GM18499 (cell line): ENCODE measurements around the gene CYB561D2.

ENCODE experiments used
- ATAC-seq: cut with Tn5 transposase; IDR thresholded peaks from one replicate; pipeline ENCODE4 v1.9.1; 2021; ENCODE audit warnings: moderate number of reproducible peaks; ENCODE audit not compliant: insufficient read depth, unreplicated experiment

CYB561D2 gene

GRCh38 chr3:50358911-50359759 is 8.5 kb downstream of the CYB561D2 start, which contains the start of gene TMEM115:
Gene TMEM115, minus strand, starts transcription at chr3:50359521. Its CDS starts 458 bp downstream, at chr3:50359063.
- ATAC-seq = peak; percentile 86

GRCh38 chr3:50359760-50360110 is 9.1 kb downstream of the CYB561D2 start:
- no peak for ATAC-seq

DNA sequence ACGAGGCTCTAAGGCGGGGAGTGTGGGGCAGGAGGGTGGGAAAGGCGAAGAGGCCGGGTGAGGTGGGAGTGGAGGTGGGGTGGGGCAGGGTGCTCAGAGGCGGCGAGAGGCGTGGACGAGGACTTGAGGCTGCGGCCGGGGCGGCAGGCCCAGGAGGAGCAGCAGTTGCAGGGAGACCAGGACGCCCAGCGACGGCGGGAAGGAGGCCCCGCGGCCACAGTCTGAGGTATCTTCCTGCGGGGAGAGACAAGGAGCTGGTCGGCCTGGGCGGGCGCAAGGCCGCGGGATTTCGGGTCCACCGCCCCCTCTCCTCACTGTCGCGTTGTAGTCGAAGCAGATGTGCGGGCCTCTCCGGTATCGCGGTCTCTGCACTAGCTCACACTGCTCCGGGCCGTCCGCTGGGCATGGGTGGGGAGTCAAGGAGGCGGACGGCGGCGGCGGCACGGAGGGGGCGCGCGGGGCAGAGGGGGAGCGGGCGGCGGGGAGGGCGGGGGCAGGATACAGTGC is 14.0 kb downstream of the CYB561D2 start:
- ATAC-seq = no peak

- ATAC-seq = no peak
These were observed 14.6 kb downstream of the CYB561D2 start for GRCh38 chr3:50365080-50365841.

GRCh38 chr3:50365842-50366220 is 15.2 kb downstream of the CYB561D2 start:
- no peak for ATAC-seq

- ATAC-seq = no peak
These were observed 18.5 kb downstream of the CYB561D2 start for GRCh38 chr3:50369012-50369670.

- ATAC-seq = no peak
These were observed 19.9 kb downstream of the CYB561D2 start for GRCh38 chr3:50370594-50370993.

DNA sequence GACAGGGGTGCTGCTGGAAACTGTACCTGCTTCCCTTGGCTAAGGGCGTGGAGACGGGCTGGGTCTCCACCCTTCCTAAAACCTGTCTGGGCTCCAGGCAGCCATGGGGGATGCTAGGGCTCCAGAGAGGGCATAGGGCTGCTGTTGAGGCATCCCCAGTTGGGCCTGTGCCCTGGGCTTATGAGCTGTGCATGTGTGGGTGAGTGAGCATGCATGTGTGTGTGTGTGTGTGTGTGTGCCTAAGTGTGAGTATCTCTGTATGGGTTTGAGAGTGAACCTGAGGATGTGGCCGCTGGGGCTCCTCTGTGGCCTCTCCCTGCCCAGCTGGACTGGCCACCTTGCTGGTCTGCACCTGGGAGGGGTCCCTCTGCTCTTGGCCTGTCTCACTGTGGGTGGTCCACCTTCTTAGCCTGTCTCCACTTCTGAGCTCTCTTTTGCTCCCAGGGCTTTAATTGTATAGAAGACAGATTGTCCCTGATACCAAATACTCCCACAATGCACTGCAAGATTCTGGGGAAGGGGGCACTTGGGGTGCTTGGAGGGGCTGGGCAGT is 20.5 kb downstream of the CYB561D2 start:
- ATAC-seq = no peak

DNA sequence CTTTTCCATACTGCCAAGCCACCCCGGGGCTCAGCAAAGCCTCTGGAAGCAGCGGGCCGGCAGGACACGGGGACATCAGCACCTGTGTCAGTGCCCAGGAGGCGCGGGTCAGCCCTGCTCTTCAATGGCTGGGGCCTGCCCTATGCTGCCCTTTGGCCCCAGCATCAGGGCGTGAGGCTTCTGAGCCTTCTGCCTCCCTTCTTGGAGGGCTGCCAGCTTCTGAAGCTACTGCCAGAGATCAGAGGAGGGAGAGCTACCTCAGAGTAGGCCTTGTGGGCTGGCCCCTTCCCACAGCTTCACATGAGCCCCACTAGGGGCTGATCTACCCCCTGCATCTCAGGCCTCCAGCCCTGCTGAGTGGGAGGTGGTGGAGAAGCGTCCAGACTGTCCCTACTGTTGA is 21.7 kb downstream of the CYB561D2 start:
- no peak for ATAC-seq

DNA sequence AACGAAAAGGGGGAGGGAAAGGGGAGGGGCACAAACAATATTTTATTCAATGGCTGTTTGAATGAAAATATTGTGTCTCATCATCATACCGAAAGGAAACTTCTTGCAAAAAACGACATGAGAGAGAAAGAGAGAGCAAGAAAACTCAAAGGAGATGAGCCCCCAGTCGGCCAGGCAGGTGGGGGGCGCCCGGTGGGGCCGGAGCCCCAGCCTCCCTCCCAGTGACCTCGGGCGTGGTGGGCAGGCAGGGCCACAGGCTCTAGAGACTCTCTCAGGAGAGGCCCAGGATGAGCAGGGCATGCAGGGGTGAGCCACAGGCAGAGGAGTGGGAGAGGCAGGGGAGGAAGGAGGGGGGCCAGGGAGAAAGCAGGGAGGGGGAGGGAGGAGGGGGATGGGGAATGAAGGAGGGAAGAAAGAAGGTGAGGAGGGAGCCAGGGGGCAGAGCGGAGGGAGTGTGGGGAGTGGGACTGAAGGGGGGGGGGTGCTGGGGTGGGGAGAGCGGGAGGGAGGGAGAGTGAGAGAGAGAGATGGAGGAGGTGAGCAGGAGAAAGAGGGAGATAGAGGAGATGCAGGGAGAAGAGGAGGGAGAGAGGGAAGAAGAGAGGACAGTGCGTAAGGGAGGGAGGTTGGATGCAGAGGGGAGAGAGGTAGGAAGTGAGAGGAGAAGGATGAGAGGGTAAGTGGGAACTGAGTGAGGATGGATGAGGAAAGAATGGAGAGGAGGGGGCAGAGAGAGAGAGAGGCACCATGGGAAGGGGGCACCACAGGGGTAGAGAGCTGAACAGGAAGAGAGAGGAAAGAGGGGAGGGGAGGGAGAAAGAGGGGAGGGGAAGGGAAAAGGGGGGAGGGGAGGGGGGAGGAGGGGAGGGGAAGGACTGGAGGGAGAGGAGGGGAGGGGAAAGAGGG is 22.7 kb downstream of the CYB561D2 start:
- no peak for ATAC-seq

- no peak for ATAC-seq
These were observed 23.9 kb downstream of the CYB561D2 start for GRCh38 chr3:50374363-50375257.

- ATAC-seq = no peak
These were observed 24.7 kb downstream of the CYB561D2 start for GRCh38 chr3:50375258-50375931.

DNA sequence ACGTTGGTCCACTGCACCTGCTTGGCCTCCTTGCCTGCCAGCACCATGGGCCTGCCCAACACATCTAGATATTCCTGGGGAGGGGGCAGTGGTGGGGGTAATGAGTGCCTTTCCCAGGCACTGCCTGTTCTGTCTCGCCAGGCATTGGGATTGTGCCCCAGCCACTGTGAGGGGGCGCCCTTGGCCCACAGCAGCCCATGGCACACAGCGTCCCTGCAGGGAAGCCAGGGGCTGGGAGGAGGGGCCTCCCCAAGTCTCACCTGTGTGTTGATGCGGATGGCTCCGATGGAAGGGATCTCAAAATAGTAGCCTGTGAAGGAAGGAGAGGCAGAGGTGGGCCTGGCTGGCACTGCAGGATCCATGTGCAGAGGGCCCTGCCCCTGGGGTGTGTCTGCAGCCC is 27.4 kb downstream of the CYB561D2 start:
- ATAC-seq = no peak

DNA sequence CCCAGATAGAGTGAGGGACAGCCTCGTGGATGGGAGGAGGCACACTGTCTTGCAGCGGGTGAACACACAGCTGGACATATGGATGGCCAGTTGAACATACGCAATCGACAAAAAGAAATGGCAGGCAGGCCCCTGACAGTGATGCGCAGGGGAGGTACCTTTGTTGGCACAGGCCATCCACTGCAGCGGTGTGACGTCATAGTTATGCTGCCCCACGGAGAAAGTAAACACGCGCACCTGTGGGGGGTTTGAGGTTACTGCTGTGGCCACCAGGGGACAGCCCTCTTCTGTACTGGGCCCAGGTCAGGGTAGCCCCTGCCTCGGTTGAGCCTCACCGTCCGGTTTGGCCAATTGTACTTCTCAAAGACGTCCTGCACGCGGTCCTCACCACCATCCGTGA is 28.1 kb downstream of the CYB561D2 start:
- no peak for ATAC-seq

GRCh38 chr3:50380405-50381085 is 29.9 kb downstream of the CYB561D2 start:
- no peak for ATAC-seq

- ATAC-seq = no peak
These were observed 30.7 kb downstream of the CYB561D2 start for GRCh38 chr3:50381383-50381782.

DNA sequence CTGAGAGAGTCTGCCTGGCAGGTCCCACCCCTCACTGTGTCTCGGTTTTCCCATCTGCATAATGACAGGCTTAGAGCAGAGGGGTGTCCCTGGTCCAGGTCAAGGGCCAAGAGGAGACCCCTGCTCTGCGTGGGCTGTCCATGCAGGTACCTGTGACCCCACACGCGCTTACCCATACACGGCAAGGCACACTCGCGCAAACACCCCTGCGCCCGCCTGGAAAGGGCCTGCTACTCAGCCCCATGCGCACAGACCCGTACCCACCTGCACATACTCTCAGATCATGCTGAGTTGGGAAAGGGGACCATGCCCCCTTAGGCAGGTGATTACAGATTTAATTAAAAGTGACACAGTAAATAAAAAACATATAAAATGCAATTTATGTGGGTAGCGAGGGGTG is 32.1 kb downstream of the CYB561D2 start:
- no peak for ATAC-seq
